H9 (cell line): ENCODE data around the gene PAK5. TPM values are rescaled to one million over a fixed set of nuclear protein-coding genes. Genes with fewer than 3 reads are reported as not detected.

Experiments
- DNase-seq: peaks from one replicate; pipeline ENCODE4 v3.0.0-alpha.2; 2017
- H2AFZ ChIP-seq: one replicate; pipeline ENCODE4 v1.6.1; 2013; ENCODE audit warnings: mild to moderate bottlenecking, low read length, control low read depth, moderate library complexity
- H2AK5ac ChIP-seq: 2 replicates; pipeline ENCODE4 v1.6.1; 2013; ENCODE audit warnings: low read length, control low read depth, mixed read lengths; ENCODE audit not compliant: insufficient read length
- H2BK120ac ChIP-seq: one replicate; pipeline ENCODE4 v1.6.1; 2013; ENCODE audit warnings: low read depth, mild to moderate bottlenecking, low read length, control low read depth, inconsistent platforms; ENCODE audit not compliant: poor library complexity, severe bottlenecking
- H2BK12ac ChIP-seq: 2 replicates; pipeline ENCODE4 v1.6.1; 2013; ENCODE audit warnings: low read length, control low read depth, mixed read lengths, low read depth; ENCODE audit not compliant: insufficient read length
- H2BK15ac ChIP-seq: 2 replicates; pipeline ENCODE4 v1.6.1; 2013; ENCODE audit warnings: low read depth, low read length, control low read depth
- H2BK20ac ChIP-seq: one replicate; pipeline ENCODE4 v1.6.1; 2013; ENCODE audit warnings: low read depth, mild to moderate bottlenecking, low read length, control low read depth, inconsistent platforms; ENCODE audit not compliant: poor library complexity, severe bottlenecking
- H2BK5ac ChIP-seq: 2 replicates; pipeline ENCODE4 v1.6.1; 2013; ENCODE audit warnings: low read length, control low read depth, mixed read lengths; ENCODE audit not compliant: insufficient read length
- H3K14ac ChIP-seq: 2 replicates; pipeline ENCODE4 v1.6.1; 2013; ENCODE audit warnings: low read length, control low read depth; ENCODE audit not compliant: insufficient read depth
- H3K18ac ChIP-seq: 2 replicates; pipeline ENCODE4 v1.6.1; 2013; ENCODE audit warnings: low read depth, mild to moderate bottlenecking, mixed read lengths, low read length, control low read depth; ENCODE audit not compliant: insufficient read length
- H3K23ac ChIP-seq: 2 replicates; pipeline ENCODE4 v1.6.1; 2013; ENCODE audit warnings: low read length, control low read depth, mixed read lengths, low read depth; ENCODE audit not compliant: insufficient read length
- H3K23me2 ChIP-seq: 2 replicates; pipeline ENCODE4 v1.6.1; 2013; ENCODE audit warnings: low read depth, mild to moderate bottlenecking, mixed read lengths, low read length, control low read depth; ENCODE audit not compliant: insufficient read length, poor library complexity, severe bottlenecking
- H3K27ac ChIP-seq: 2 replicates; pipeline ENCODE4 v1.5.1; 2013; ENCODE audit warnings: low read length, control low read depth, mixed read lengths, low read depth; ENCODE audit not compliant: insufficient read length
- H3K27me3 ChIP-seq: 2 replicates; pipeline ENCODE4 v1.6.1; 2013; ENCODE audit warnings: low read length, control low read depth, inconsistent platforms; ENCODE audit not compliant: insufficient read depth
- H3K4ac ChIP-seq: 2 replicates; pipeline ENCODE4 v1.6.1; 2013; ENCODE audit warnings: low read depth, mild to moderate bottlenecking, control low read depth, inconsistent platforms, low read length, moderate library complexity
- H3K4me1 ChIP-seq: 2 replicates; pipeline ENCODE4 v1.6.1; 2013; ENCODE audit warnings: low read length, control low read depth, inconsistent platforms; ENCODE audit not compliant: insufficient read depth
- H3K4me2 ChIP-seq: 2 replicates; pipeline ENCODE4 v1.6.1; 2013; ENCODE audit warnings: low read length, control low read depth, mixed read lengths; ENCODE audit not compliant: insufficient read length, insufficient read depth
- H3K56ac ChIP-seq: 2 replicates; pipeline ENCODE4 v1.6.1; 2013; ENCODE audit warnings: low read depth, mild to moderate bottlenecking, mixed read lengths, low read length, control low read depth; ENCODE audit not compliant: insufficient read length
- H3K79me1 ChIP-seq: 2 replicates; pipeline ENCODE4 v1.6.1; 2013; ENCODE audit warnings: low read depth, mild to moderate bottlenecking, moderate library complexity, low read length, control low read depth, inconsistent platforms; ENCODE audit not compliant: insufficient read depth, poor library complexity, severe bottlenecking
- H3K79me2 ChIP-seq: 2 replicates; pipeline ENCODE4 v1.6.1; 2013; ENCODE audit warnings: low read length, control low read depth, inconsistent platforms; ENCODE audit not compliant: insufficient read depth
- H3K9ac ChIP-seq: 2 replicates; pipeline ENCODE4 v1.6.1; 2013; ENCODE audit warnings: low read length, control low read depth, mixed read lengths; ENCODE audit not compliant: insufficient read length; ENCODE audit errors: extremely low read depth
- H3K9me3 ChIP-seq: one replicate; pipeline ENCODE4 v1.6.1; 2013; ENCODE audit warnings: low read depth, low read length, inconsistent platforms; ENCODE audit not compliant: control insufficient read depth
- H3T11ph ChIP-seq: one replicate; pipeline ENCODE4 v1.6.1; 2013; ENCODE audit warnings: mild to moderate bottlenecking, low read length, control low read depth, inconsistent platforms
- H4K20me1 ChIP-seq: one replicate; pipeline ENCODE4 v1.6.1; 2013; ENCODE audit not compliant: control insufficient read depth, insufficient read length, insufficient read depth
- H4K5ac ChIP-seq: 2 replicates; pipeline ENCODE4 v1.6.1; 2013; ENCODE audit warnings: low read depth, mild to moderate bottlenecking, mixed read lengths, low read length, control low read depth; ENCODE audit not compliant: insufficient read length
- H4K8ac ChIP-seq: replicated peaks from 2 replicates; pipeline ENCODE4 v1.6.1; 2013; ENCODE audit warnings: low read length, control low read depth, mixed read lengths, low read depth; ENCODE audit not compliant: insufficient read length
- H4K91ac ChIP-seq: 2 replicates; pipeline ENCODE4 v1.6.1; 2013; ENCODE audit warnings: low read depth, mild to moderate bottlenecking, moderate library complexity, mixed read lengths, low read length, control low read depth; ENCODE audit not compliant: insufficient read length
- H3K27ac Mint-ChIP-seq, 3 experiments: 2 replicates in 2 of 3; 3 replicates in 1 of 3; pipeline ENCODE4 v1.8.0; 2020 to 2021; ENCODE audit warnings: mixed read lengths in 3 of 3, mild to moderate bottlenecking in 1 of 3, moderate library complexity in 1 of 3
- H3K27me3 Mint-ChIP-seq: 2 replicates; pipeline ENCODE4 v1.8.0; 2021; ENCODE audit warnings: low read depth, mild to moderate bottlenecking, moderate library complexity, mixed read lengths
- H3K36me3 Mint-ChIP-seq, 3 experiments: 2 replicates in 2 of 3; 3 replicates in 1 of 3; pipeline ENCODE4 v1.8.0; 2020 to 2021; ENCODE audit warnings: low read depth in 3 of 3, mixed read lengths in 3 of 3; ENCODE audit not compliant: insufficient read depth in 1 of 3
- H3K4me1 Mint-ChIP-seq, 2 experiments: 2 replicates each; pipeline ENCODE4 v1.8.0; 2020; ENCODE audit warnings: mixed read lengths in 2 of 2
- H3K4me3 Mint-ChIP-seq, 2 experiments: 2 replicates in 1 of 2; 3 replicates in 1 of 2; pipeline ENCODE4 v1.8.0; 2020 to 2021; ENCODE audit warnings: mild to moderate bottlenecking in 2 of 2, mixed read lengths in 2 of 2, moderate library complexity in 1 of 2
- H3K9me3 Mint-ChIP-seq, 2 experiments: 2 replicates in 1 of 2; 3 replicates in 1 of 2; pipeline ENCODE4 v1.8.0; 2020; ENCODE audit warnings: mild to moderate bottlenecking in 2 of 2, mixed read lengths in 2 of 2, moderate library complexity in 1 of 2
- CTCF ChIP-seq: fragments of 200-600 bp; sonication (generic); conservative IDR thresholded peaks from 3 replicates; pipeline ENCODE4 v1.8.0; 2021; ENCODE audit warnings: antibody characterized with exemption, mild to moderate bottlenecking
- WGBS: extraction: QIAGEN DNeasy Blood & Tissue Kit; methylation state at CpG from one replicate; pipeline ENCODE4 v1.1.7; 2013; ENCODE audit warnings: missing lambda C conversion rate, low lambda C conversion rate, mixed read lengths; ENCODE audit not compliant: insufficient read length; ENCODE audit errors: extremely low coverage; 5-methylcytosine and 5-hydroxymethylcytosine counted together
- total RNA-seq: library from RNA; stranded (reverse); gene quantifications from 2 replicates; pipeline ENCODE4 v1.2.1, GENCODE V29; 2021

PAK5 gene
- total RNA-seq, 1 experiment from 2014 or later = 0.20 TPM

- H3T11ph ChIP-seq = no peak overlapping the region
- no peak overlapping the region for H3K56ac ChIP-seq
- no peak overlapping the region for H3K14ac ChIP-seq
- H3K27ac ChIP-seq = no peak overlapping the region
- H3K9me3 ChIP-seq = no peaks in the 10 kb centered on the region
- no peak overlapping the region for H4K8ac ChIP-seq
- H3K27ac Mint-ChIP-seq = peak overlapping the region in 2 of 3 experiments; percentile 44 to 91; a peak in 6 of 7 replicates
- TF ChIP-seq CTCF = no peak
- peaks cover 58 to 67% of the 10 kb centered on the region in 2 experiments for H3K4me1 Mint-ChIP-seq
- H2AK5ac ChIP-seq = no peak overlapping the region
- H4K20me1 ChIP-seq = no peaks in the 10 kb centered on the region
- H2BK20ac ChIP-seq = no peak overlapping the region
- peak overlapping the region; percentile 46 to 75 for H3K4me3 Mint-ChIP-seq
- no peak overlapping the region for H3K4ac ChIP-seq
- no peak overlapping the region for H2AFZ ChIP-seq
- H3K23me2 ChIP-seq = no peaks in the 10 kb centered on the region
- H2BK12ac ChIP-seq = no peak overlapping the region
- peak overlapping the region; percentile 25 for H3K4me2 ChIP-seq
- peaks cover 0 to 2% (median 0%) of the 10 kb centered on the region in 3 experiments; a peak in 2 of 7 replicates for H3K36me3 Mint-ChIP-seq
- H3K18ac ChIP-seq = no peak overlapping the region
- peaks cover 0 to 2% of the 10 kb centered on the region in 2 experiments; a peak in 1 of 5 replicates for H3K9me3 Mint-ChIP-seq
- no peaks in the 10 kb centered on the region for H3K79me1 ChIP-seq
- no peak overlapping the region for H4K91ac ChIP-seq
- no peak overlapping the region for H4K5ac ChIP-seq
- peaks cover 36% of the 10 kb centered on the region; the same call in 1 of the 2 replicates for H3K4me1 ChIP-seq
- WGBS = no CpG with 5 or more reads among the region's 7 CpGs
- no peaks in the 10 kb centered on the region for H3K79me2 ChIP-seq
- no peak overlapping the region for H3K9ac ChIP-seq
- no peak overlapping the region for H2BK15ac ChIP-seq
- peaks cover 77% of the 10 kb centered on the region for H3K27me3 Mint-ChIP-seq
- H2BK120ac ChIP-seq = no peak overlapping the region
- H2BK5ac ChIP-seq = no peak overlapping the region
- H3K23ac ChIP-seq = no peak overlapping the region
- peaks cover 7% of the 10 kb centered on the region; the same call in 1 of the 2 replicates for H3K27me3 ChIP-seq
- DNase-seq = peak; percentile 54
Measured at GRCh38 chr20:9574181-9574580, 264.7 kb downstream of the PAK5 start.
